Astrocyte (in vitro differentiated cells and primary cell): ENCODE data around the gene NTN1. TPM values are rescaled to one million over a fixed set of nuclear protein-coding genes. Genes with fewer than 3 reads are reported as not detected.

ENCODE experiments used
- DNase-seq: peaks from one replicate; pipeline ENCODE4 v3.0.0-alpha.2; 2010; ENCODE audit warnings: low read depth
- FAIRE-seq: peaks from 2 replicates; lab custom pipeline; 2011; peaks lifted over from hg19 to GRCh38; lab: Jason Lieb, UNC
- H2AFZ ChIP-seq: 2 replicates; pipeline ENCODE4 v1.6.0; 2012; ENCODE audit warnings: low read depth, low read length, inconsistent platforms
- H3K27ac ChIP-seq: 2 replicates; pipeline ENCODE4 v1.5.1; 2011; ENCODE audit warnings: low read depth, low read length, inconsistent platforms
- H3K27me3 ChIP-seq: 2 replicates; pipeline ENCODE4 v1.6.0; 2011; ENCODE audit warnings: low read length, inconsistent platforms; ENCODE audit not compliant: insufficient read depth
- H3K36me3 ChIP-seq: 2 replicates; pipeline ENCODE4 v1.5.1; 2011; ENCODE audit warnings: low read length, inconsistent platforms; ENCODE audit not compliant: insufficient read depth
- H3K4me1 ChIP-seq: 2 replicates; pipeline ENCODE4 v1.5.1; 2011; ENCODE audit warnings: low read length, inconsistent platforms; ENCODE audit not compliant: insufficient read depth
- H3K4me2 ChIP-seq: 2 replicates; pipeline ENCODE4 v1.6.0; 2012; ENCODE audit warnings: low read length, inconsistent platforms
- H3K4me3 ChIP-seq: 2 replicates; pipeline ENCODE4 v1.5.1; 2011; ENCODE audit warnings: low read depth, mild to moderate bottlenecking, low read length, inconsistent platforms; ENCODE audit not compliant: insufficient read depth
- H3K79me2 ChIP-seq: 2 replicates; pipeline ENCODE4 v1.6.0; 2012; ENCODE audit warnings: mild to moderate bottlenecking, low read length, inconsistent platforms; ENCODE audit not compliant: insufficient read depth
- H3K9ac ChIP-seq: 2 replicates; pipeline ENCODE4 v1.6.0; 2012; ENCODE audit warnings: mild to moderate bottlenecking, low read length, inconsistent platforms
- H3K9me3 ChIP-seq: 2 replicates; pipeline ENCODE4 v1.5.1; 2012; ENCODE audit warnings: low read depth, mild to moderate bottlenecking, low read length, inconsistent platforms; ENCODE audit not compliant: insufficient read depth
- H4K20me1 ChIP-seq: 2 replicates; pipeline ENCODE4 v1.6.0; 2012; ENCODE audit warnings: low read length, inconsistent platforms; ENCODE audit not compliant: insufficient read depth
- H3K27ac Mint-ChIP-seq: one replicate; pipeline ENCODE4 v1.8.0; 2021; ENCODE audit warnings: mild to moderate bottlenecking, mixed read lengths; ENCODE audit not compliant: unreplicated experiment
- H3K27me3 Mint-ChIP-seq: one replicate; pipeline ENCODE4 v1.8.0; 2021; ENCODE audit warnings: low read depth, mixed read lengths; ENCODE audit not compliant: unreplicated experiment
- H3K36me3 Mint-ChIP-seq: one replicate; pipeline ENCODE4 v1.8.0; 2021; ENCODE audit warnings: low read depth, mixed read lengths; ENCODE audit not compliant: unreplicated experiment
- H3K4me1 Mint-ChIP-seq: one replicate; pipeline ENCODE4 v1.8.0; 2021; ENCODE audit warnings: low read depth, mixed read lengths; ENCODE audit not compliant: unreplicated experiment
- H3K4me3 Mint-ChIP-seq: one replicate; pipeline ENCODE4 v1.8.0; 2021; ENCODE audit warnings: mild to moderate bottlenecking, moderate library complexity, mixed read lengths; ENCODE audit not compliant: unreplicated experiment
- H3K9me3 Mint-ChIP-seq: one replicate; pipeline ENCODE4 v1.8.0; 2021; ENCODE audit warnings: mild to moderate bottlenecking, mixed read lengths; ENCODE audit not compliant: unreplicated experiment
- EZH2 ChIP-seq: IDR thresholded peaks from 2 replicates; pipeline ENCODE4 v1.6.1; 2012; ENCODE audit warnings: mild to moderate bottlenecking, low read length, inconsistent platforms; ENCODE audit not compliant: insufficient read depth
- total RNA-seq: library from RNA; stranded (reverse); gene quantifications from 2 replicates; pipeline ENCODE4 v1.2.1, GENCODE V29; 2021
- TF ChIP-seq, protein P1 (sequence below): IDR thresholded peaks from 2 replicates; pipeline ENCODE4 v1.5.1; 2011; ENCODE audit warnings: low read depth, mild to moderate bottlenecking, inconsistent platforms, low read length, moderate library complexity; ENCODE audit not compliant: insufficient read depth

Gene NTN1
- total RNA-seq, 1 donor from 2014 or later = 9.8 TPM

DNA sequence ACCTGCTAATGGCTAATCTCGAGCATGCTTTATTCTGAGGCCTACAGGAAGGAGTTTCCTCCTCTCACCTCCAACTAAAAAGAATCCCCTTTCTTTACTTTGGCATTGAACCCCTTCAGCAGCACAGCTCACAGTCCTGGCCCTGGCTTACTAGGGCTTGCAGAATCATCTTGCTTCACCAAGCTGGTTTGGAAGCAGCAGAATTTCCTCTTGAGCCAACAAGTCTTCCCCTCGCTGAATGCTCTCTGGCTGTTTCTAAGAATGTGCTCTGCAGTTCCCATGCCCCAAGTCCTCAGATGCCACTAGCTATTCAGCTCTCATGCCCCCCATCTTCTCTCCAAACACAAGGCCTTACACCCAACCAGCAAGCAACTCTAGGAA is 271.2 kb downstream of the NTN1 start:
- Histone ChIP-seq H3K4me3 (no peak overlapping the region), H3K27ac (no peak overlapping the region), H3K9me3 (no peaks in the 10 kb centered on the region), H2AFZ (no peak overlapping the region), H4K20me1 (no peaks in the 10 kb centered on the region), H3K36me3 (no peaks in the 10 kb centered on the region), H3K4me1 (no peaks in the 10 kb centered on the region), H3K9ac (no peak overlapping the region), H3K4me2 (no peak overlapping the region), H3K27me3 (no peaks in the 10 kb centered on the region), H3K79me2 (no peaks in the 10 kb centered on the region)
- Mint-ChIP-seq H3K36me3 (peaks cover 4% of the 10 kb centered on the region), H3K4me1 (peaks cover 4% of the 10 kb centered on the region), H3K27ac (no peak overlapping the region), H3K27me3 (no peaks in the 10 kb centered on the region), H3K9me3 (peaks cover 4% of the 10 kb centered on the region), H3K4me3 (no peak overlapping the region)
- no peak for DNase-seq
- no peak for FAIRE-seq
- TF ChIP-seq, protein P1, sequence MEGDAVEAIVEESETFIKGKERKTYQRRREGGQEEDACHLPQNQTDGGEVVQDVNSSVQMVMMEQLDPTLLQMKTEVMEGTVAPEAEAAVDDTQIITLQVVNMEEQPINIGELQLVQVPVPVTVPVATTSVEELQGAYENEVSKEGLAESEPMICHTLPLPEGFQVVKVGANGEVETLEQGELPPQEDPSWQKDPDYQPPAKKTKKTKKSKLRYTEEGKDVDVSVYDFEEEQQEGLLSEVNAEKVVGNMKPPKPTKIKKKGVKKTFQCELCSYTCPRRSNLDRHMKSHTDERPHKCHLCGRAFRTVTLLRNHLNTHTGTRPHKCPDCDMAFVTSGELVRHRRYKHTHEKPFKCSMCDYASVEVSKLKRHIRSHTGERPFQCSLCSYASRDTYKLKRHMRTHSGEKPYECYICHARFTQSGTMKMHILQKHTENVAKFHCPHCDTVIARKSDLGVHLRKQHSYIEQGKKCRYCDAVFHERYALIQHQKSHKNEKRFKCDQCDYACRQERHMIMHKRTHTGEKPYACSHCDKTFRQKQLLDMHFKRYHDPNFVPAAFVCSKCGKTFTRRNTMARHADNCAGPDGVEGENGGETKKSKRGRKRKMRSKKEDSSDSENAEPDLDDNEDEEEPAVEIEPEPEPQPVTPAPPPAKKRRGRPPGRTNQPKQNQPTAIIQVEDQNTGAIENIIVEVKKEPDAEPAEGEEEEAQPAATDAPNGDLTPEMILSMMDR = no peak
- TF ChIP-seq EZH2 = no peak

Other genes starting within 250 kb of the NTN1 start
- gene MFSD6L, start 222.1 kb upstream of the NTN1 start, total RNA-seq = 0.12 TPM in 1 of 2 replicates, not detected in the other
- not detected in 2 replicates for gene PIK3R6, start 153.8 kb upstream of the NTN1 start, total RNA-seq
- gene PIK3R5, start 55.8 kb upstream of the NTN1 start, total RNA-seq = 0.30 TPM in 1 of 2 replicates, not detected in the other